Sigmoid colon (tissue), 7 donors: Measurements from ENCODE around the gene ADCY7. TPM values are rescaled to one million over a fixed set of nuclear protein-coding genes. Genes with fewer than 3 reads are reported as not detected.

Source experiments
- DNase-seq: peaks from one replicate; pipeline ENCODE4 v3.0.0-alpha.2; 2019
- H3K27ac ChIP-seq, 4 donors: fragments of 200-600 bp; sonication (generic); one replicate each; pipeline ENCODE4 v1.5.1; 2016 to 2019; ENCODE audit warnings: mild to moderate bottlenecking in 1 of 4
- H3K27me3 ChIP-seq, 3 donors: fragments of 200-600 bp; sonication (generic); one replicate each; pipeline ENCODE4 v1.5.1; 2019; ENCODE audit warnings: mild to moderate bottlenecking in 1 of 3
- H3K36me3 ChIP-seq, 4 donors: fragments of 200-600 bp; sonication (generic); one replicate each; pipeline ENCODE4 v1.5.1; 2016 to 2019
- H3K4me1 ChIP-seq, 4 donors: fragments of 200-600 bp; sonication (generic); one replicate each; pipeline ENCODE4 v1.5.1; 2017 to 2019
- H3K4me3 ChIP-seq, 4 donors: fragments of 200-600 bp; sonication (generic); one replicate each; pipeline ENCODE4 v1.5.1; 2017 to 2019; ENCODE audit warnings: mild to moderate bottlenecking in 2 of 4, moderate library complexity in 1 of 4
- H3K9me3 ChIP-seq, 4 donors: fragments of 200-600 bp in 3 of 4; sonication (generic) in 3 of 4; one replicate each; pipeline versions ENCODE4 v1.5.1 to v1.6.1; 2013 to 2019
- CTCF ChIP-seq, 4 experiments: fragments of 450-650 bp in 3 of 4; fragments of 200-600 bp in 1 of 4; IDR thresholded peaks; one replicate each; pipeline ENCODE4 v1.5.1; 2016 to 2019; ENCODE audit warnings: antibody characterized with exemption in 4 of 4, mild to moderate bottlenecking in 3 of 4, moderate library complexity in 2 of 4
- EP300 ChIP-seq, 4 donors: sonication (generic); formaldehyde crosslinking; IDR thresholded peaks; one replicate each; pipeline ENCODE4 v1.6.1; 2017; ENCODE audit warnings: antibody characterized with exemption in 4 of 4
- POLR2A ChIP-seq, 2 donors: fragments of 450-650 bp; IDR thresholded peaks; one replicate each; pipeline ENCODE4 v1.6.1; 2016; ENCODE audit warnings: antibody characterized with exemption in 2 of 2, mild to moderate bottlenecking in 2 of 2, moderate library complexity in 2 of 2
- POLR2AphosphoS5 ChIP-seq, 4 donors: sonication (generic); formaldehyde crosslinking; IDR thresholded peaks; one replicate each; pipeline ENCODE4 v1.6.1; 2017; ENCODE audit warnings: antibody characterized with exemption in 4 of 4
- WGBS, 2 donors: extraction: QIAGEN DNeasy Blood & Tissue Kit; methylation state at CpG; one replicate each; pipeline ENCODE4 v1.1.7; 2013; 5-methylcytosine and 5-hydroxymethylcytosine counted together
- intact Hi-C: fragments of 100-400 bp; cut with DNase I; formaldehyde crosslinking; loops from one replicate; pipeline ENCODE4 v1.15.1; 2023
- polyA plus RNA-seq, 3 donors: library from polyadenylated mRNA; stranded (reverse); fragments of 200-250 nt; gene quantifications; one replicate each; pipeline ENCODE4 v1.2.3, GENCODE V29; 2013
- total RNA-seq, 4 donors: library from RNA; depleted of rRNA; stranded (reverse); fragments of >200 nt; gene quantifications; one replicate each; pipeline ENCODE4 v1.1.0, GENCODE V29; 2016
- donor health status: healthy with polysubstance abuse.
- donor health status: Bipolar disorder and iron deficiency.
- donor health status: healthy.

Gene ADCY7
- total and polyA plus RNA-seq, 7 donors: 1.2 to 24.0 (median 10.2) TPM

GRCh38 chr16:50295541-50296132, 29.3 kb downstream of the ADCY7 start:
- no peaks in the 10 kb centered on the region for H3K9me3 ChIP-seq
- intact Hi-C loops: no loop called here

GRCh38 chr16:50296807-50297206, 30.5 kb downstream of the ADCY7 start:
- Histone ChIP-seq H3K36me3 (peaks cover 0 to 6% (median 2%) of the 10 kb centered on the region in 4 donors), H3K4me3 (no peak overlapping the region), H3K27ac (no peak overlapping the region), H3K9me3 (no peaks in the 10 kb centered on the region), H3K4me1 (no peaks in the 10 kb centered on the region), H3K27me3 (no peaks in the 10 kb centered on the region)
- peak; percentile 32 for DNase-seq
- 80 to 95% methylated on average over 2 of the region's 2 CpGs for WGBS, 2 donors
- TF ChIP-seq EP300 (IDR thresholded peaks at IDR 0.05) (no peak), POLR2A (IDR thresholded peaks at IDR 0.05) (no peak), CTCF (IDR thresholded peaks at IDR 0.05) (no peak), POLR2AphosphoS5 (IDR thresholded peaks at IDR 0.05) (no peak)
- intact Hi-C loops: no loop called here

More at GRCh38 chr16:50295541-50296132, 29.3 kb downstream of the ADCY7 start:
- H3K4me1 ChIP-seq: no peaks in the 10 kb centered on the region
- WGBS, 2 donors: 96 to 97% methylated on average over 7 of the region's 7 CpGs
- H3K27ac ChIP-seq: no peak overlapping the region
- H3K36me3 ChIP-seq: peaks cover 0 to 6% (median 2%) of the 10 kb centered on the region in 4 donors
- no peak for TF ChIP-seq POLR2AphosphoS5 (IDR thresholded peaks at IDR 0.05)
- TF ChIP-seq POLR2A (IDR thresholded peaks at IDR 0.05): no peak
- no peak for TF ChIP-seq CTCF (IDR thresholded peaks at IDR 0.05)
- TF ChIP-seq EP300 (IDR thresholded peaks at IDR 0.05): no peak
- H3K4me3 ChIP-seq: no peak overlapping the region
- no peak for DNase-seq
- H3K27me3 ChIP-seq: no peaks in the 10 kb centered on the region

- intact Hi-C loops: no loop called here
- Histone ChIP-seq H3K27ac (no peak overlapping the region), H3K9me3 (no peaks in the 10 kb centered on the region), H3K27me3 (no peaks in the 10 kb centered on the region), H3K4me1 (no peaks in the 10 kb centered on the region), H3K36me3 (peaks cover 0 to 6% (median 2%) of the 10 kb centered on the region in 4 donors), H3K4me3 (no peak overlapping the region)
- no peak for TF ChIP-seq POLR2A (IDR thresholded peaks at IDR 0.05)
- no peak for TF ChIP-seq EP300 (IDR thresholded peaks at IDR 0.05)
- no peak for TF ChIP-seq CTCF (IDR thresholded peaks at IDR 0.05)
- no peak for TF ChIP-seq POLR2AphosphoS5 (IDR thresholded peaks at IDR 0.05)
- WGBS, 2 donors: 70 to 79% methylated on average over 15 of the region's 15 CpGs
- peak; percentile 63 for DNase-seq
These were observed 31.1 kb downstream of the ADCY7 start for GRCh38 chr16:50297301-50298074.

GRCh38 chr16:50298075-50298460, 31.7 kb downstream of the ADCY7 start:
- WGBS, 2 donors: 81 to 96% methylated on average over 7 of the region's 7 CpGs
- TF ChIP-seq POLR2A (IDR thresholded peaks at IDR 0.05) (no peak), EP300 (IDR thresholded peaks at IDR 0.05) (no peak), POLR2AphosphoS5 (IDR thresholded peaks at IDR 0.05) (no peak)
- H3K4me1 ChIP-seq: no peaks in the 10 kb centered on the region
- peaks cover 0 to 2% (median under 1%) of the 10 kb centered on the region in 4 donors for H3K36me3 ChIP-seq
- DNase-seq: peak; percentile 42
- H3K27ac ChIP-seq: no peak overlapping the region
- no peaks in the 10 kb centered on the region for H3K9me3 ChIP-seq
- H3K4me3 ChIP-seq: no peak overlapping the region
- no peaks in the 10 kb centered on the region for H3K27me3 ChIP-seq
- intact Hi-C loops: no loop called here
